GM10847 (cell line): ENCODE measurements around the gene BEX4.

Experiments used
- POLR2A ChIP-seq: IDR thresholded peaks from 2 replicates; pipeline ENCODE4 v1.6.1; 2011; ENCODE audit not compliant: insufficient read length; ENCODE audit errors: extremely low read depth

The BEX4 gene

DNA sequence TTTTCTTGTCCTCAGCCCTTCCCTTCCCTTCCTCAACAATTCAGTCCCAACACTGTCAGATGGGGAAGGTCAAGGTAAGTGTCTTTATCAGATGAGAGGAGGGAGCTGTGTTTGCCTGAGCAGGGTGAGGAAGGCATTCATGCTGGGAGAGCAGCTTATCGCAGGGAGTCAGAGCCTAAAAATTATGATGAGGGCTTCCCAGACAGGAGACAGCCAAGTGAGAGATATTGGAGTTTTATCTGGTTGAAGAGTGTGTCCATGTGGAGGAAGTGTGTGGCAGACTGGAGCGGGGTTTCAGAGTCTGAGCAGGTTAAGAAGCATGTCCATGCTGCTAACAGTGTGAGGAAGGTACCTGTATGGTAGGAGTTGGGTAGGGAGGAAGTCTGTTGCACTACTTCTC lies 18.4 kb downstream of the BEX4 start:
- TF ChIP-seq POLR2A: no peak

DNA sequence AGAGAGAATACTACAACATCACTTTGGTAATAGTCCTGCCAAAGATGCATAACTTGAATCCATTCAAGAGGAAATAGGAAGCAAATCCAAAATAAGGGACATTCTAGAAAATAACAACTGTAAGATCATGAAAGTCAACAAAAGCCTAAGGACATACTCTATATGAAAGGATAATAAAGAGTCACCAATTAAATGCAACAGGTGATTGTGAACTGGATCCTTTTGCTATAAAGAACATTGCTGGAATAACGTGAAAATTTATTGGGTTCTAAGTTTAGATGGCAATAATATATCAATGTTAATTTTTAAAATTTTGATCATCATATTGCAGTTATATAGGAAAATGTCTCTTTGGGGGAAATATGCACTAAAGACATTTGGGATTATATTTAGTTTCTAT lies 20.0 kb downstream of the BEX4 start:
- no peak for TF ChIP-seq POLR2A

DNA sequence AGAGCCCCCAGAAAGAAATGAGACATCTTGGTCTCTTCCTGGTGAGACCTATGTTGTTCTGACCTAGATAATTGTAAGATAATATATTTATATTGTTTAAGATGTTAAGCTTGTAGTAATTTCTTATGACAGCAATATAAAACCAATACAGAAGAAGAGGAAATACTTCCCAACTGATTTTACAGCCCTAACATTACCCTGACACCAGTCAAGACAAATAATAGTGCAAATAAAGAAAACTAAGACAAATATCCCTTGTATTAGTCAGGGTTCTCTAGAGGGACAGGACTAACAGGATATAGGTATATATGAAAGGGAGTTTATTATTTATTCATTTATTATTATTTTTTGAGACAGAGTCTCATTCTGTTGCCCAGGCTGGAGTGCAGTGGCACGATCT lies 21.4 kb downstream of the BEX4 start:
- TF ChIP-seq POLR2A: no peak

DNA sequence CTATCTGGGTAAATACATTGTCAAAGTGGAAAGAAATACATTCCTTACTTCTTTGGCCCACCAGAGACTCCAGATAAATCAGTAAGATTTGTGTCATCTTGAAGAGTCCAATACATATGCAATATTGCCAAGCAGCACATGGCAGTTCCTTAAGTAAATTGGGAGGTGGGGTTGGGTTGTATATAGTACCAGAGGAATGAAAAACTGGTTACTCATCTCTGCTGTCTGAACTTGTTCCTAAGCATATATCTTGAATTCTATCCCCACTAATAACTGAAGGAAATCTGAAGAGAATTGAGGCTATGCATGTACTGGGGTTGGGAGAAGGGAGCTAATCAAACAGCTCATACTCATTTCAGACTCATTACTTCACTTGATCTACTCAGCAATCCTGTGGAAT lies 25.2 kb downstream of the BEX4 start:
- TF ChIP-seq POLR2A: no peak

DNA sequence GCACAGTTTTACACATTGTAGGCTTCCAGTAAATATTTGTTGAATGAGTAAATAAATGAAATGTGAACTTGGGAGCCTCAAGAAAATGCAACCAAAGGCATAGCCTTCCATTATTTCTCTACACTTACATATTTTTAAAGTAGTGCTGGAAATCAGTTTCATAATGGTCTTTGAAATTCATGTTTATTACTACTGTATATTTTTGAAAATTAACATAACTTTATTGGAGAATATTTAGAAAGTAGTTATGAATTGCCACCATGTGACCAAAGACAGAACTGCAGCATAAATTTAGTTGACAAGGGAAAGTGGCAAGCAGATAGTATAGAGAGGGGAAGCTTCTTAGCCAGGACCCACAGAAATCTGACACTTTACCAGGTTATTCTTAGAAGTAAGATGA lies 33.6 kb downstream of the BEX4 start:
- TF ChIP-seq POLR2A: no peak

DNA sequence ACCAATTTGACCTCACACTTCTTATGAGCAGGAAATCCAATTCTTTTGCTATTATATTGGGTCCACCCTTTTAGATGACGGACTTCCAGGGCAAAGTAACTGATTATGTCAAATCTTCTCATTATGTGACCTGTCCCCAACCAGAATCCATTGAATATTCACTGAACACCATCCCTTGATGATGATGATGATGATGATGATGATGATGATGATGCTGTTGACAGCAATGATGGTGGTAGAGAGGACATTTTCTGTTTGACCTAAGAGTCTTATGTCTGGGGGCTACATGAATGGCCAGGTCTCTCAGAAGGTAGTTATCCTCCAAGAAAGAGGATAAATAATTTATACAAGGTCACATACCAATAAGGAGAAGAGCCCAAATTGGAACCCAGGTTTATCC lies 34.9 kb downstream of the BEX4 start:
- TF ChIP-seq POLR2A: no peak

DNA sequence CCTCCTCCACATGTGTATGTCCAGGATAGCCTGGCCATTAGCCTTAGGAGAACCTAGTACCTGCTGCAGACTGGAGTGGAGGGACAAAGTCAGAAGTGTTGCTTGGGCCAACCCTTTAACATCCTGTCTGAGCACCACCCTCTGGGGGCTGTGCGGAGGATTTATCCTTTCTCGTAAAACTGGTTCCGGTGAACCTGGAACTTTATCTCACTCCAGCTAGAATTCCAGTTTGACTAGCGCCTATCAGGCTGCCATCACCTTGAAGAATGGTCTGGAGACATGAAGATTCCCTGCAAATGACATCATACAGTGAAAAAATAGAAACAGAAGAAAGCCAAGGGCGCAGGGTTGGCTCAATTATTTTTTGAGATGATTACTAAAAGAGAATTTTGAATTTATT lies 36.1 kb downstream of the BEX4 start:
- no peak for TF ChIP-seq POLR2A

DNA sequence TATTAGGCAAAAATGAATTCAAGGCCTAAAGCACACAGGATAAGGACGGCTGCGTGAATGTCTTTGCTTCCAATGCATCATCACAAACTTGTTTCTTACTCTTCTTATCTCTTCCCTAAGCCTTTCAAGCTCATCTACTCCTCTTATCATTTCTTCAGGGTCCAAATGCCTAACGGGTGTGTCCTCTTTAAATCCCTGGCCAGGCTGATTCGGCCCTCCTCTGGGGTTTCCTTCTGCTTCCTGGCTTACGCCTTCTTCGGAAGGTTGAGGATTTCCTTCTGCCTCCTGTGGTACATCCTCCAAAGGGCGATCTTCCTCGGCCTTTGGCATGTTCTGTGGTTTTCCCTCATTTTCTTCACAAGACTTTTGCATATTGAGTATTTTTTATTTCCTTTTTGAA lies 38.7 kb downstream of the BEX4 start:
- no peak for TF ChIP-seq POLR2A

DNA sequence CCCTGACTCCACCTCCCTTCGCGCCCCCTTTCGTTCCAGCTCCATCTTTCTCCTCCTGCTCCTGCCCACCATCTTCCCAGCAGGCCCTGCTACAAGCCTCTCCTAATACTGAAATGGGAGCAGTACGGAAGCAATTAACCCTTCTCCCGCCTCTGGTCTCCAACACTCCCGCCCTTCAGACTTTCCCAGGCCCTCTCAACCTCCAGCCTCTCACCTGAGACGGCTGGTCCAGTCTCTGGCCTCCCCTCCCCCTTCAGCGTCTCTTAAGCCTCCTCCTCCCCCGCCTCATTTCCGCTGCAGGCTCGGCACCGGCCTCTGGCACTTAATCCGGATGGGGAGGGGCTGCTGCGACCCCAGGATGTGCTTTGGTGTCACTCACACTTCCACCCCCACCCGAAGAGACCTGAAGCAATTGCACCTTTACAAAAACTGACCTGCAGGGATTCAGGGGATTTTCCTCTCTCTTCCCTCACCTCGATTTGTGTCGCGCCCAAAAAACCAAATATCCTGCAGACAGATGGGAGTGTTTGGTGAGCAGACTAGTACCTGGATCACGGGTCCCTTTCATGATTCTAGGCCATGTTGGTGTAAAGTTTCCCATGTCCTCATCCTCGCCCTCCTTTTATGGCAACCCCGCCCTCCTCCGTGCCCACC lies 39.4 kb downstream of the BEX4 start:
- no peak for TF ChIP-seq POLR2A

DNA sequence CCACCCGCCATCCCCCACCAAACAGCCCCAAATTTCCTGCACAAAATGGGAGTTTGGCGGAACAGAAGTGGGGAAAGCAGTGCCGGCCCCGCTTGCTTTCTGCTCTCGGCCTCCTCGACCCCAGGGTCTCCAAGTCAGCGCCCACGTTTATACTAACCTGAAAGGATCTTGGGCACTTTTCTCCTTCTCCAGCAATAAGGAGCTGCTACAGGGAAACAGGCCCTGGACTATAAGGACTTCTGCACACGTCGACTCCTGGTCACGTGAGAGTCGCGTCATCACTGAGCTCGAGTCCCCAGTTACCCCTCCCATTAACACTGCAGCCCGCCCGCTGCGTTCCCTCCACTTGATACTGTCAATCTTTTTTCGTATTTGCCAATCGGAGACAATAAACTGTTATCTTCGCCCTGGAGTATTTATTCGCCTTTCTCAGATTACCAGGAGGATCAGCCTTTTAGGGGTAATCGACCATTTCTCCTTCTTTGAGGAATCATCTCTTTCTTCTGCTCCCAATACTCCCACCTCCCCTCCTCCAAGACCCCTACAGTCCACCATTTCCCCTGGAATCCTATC lies 40.1 kb downstream of the BEX4 start, which contains the start of gene TCEAL8:
Gene TCEAL8 (minus strand): TSS at position 235 of the 573 bp plus-strand sequence. CDS start 1,176 bp downstream, outside the sequence.
- TF ChIP-seq POLR2A: peak; percentile 23

DNA sequence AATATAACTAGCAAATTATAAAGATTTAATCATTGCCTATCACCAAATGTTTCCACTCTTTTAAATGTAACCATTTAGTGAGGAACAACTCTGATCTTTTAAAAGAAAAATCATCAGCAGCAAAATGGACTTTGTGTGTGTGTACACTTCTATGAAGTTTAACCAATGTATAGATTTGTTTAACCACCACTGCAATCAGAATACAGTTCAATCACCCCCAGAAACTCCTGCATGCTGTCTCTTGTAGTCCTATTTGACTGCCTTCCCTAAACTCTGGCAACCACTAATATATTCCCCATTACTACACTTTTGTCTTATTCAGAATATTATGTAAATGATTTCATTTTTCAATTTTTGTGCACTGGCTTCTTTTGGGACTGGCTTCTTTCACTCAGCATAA lies 41.7 kb downstream of the BEX4 start:
- TF ChIP-seq POLR2A: no peak

DNA sequence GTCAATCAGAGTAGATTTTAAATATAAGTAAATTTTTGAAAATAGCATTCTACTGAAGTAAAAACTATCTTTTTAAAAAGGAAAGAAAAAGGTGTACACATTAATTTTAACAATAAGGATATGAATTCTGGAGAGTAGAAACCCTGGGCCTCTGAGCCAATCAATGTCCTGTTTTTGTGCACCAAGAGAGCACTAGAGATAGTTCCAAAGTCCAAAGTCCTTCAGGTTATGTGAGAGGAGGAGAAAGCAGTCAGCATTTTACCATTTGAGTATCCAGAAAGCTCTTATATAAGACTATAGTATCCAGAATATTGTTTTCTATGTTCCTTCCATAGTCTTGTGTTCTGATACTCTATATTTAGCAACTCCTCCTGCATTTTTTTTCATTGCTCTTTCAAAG lies 43.4 kb downstream of the BEX4 start:
- no peak for TF ChIP-seq POLR2A
